Measurements from ENCODE around the gene SLC22A6.

The SLC22A6 gene

GRCh38 chr11:62926680-62927455 lies 57.9 kb downstream of the SLC22A6 start:
- Histone ChIP-seq H3K27me3 (ENCODE audit: control insufficient read depth, insufficient read depth, low read length) (peaks cover 75% of the 10 kb centered on the region), H3K9me3 (ENCODE audit: control insufficient read depth, low read depth, low read length) (no peaks in the 10 kb centered on the region), H3K27ac (ENCODE audit: low read length) (no peak overlapping the region), H3K4me3 (ENCODE audit: low read length) (peak overlapping the region; percentile 60), H3K4me1 (ENCODE audit: control insufficient read depth, low read depth, low read length) (peaks cover 28% of the 10 kb centered on the region), H3K36me3 (ENCODE audit: control insufficient read depth, low read depth, low read length) (no peaks in the 10 kb centered on the region), H3K9ac (ENCODE audit: low read length) (no peak overlapping the region)
